DND-41 (cell line): ENCODE data around the gene RNF26.

ENCODE experiments used
- ATAC-seq: fragments of 200-7000 bp; cut with Tn5 transposase; 3 replicates; pipeline ENCODE4 v1.9.1; 2021; ENCODE audit warnings: low read depth; ENCODE audit not compliant: insufficient read depth
- DNase-seq: peaks from one replicate; pipeline ENCODE4 v3.0.0-alpha.2; 2020
- H2AFZ ChIP-seq: 2 replicates; pipeline ENCODE4 v1.6.0; 2012; ENCODE audit warnings: low read depth, low read length
- H3K27ac ChIP-seq: 2 replicates; pipeline ENCODE4 v1.5.1; 2012; ENCODE audit warnings: low read length, inconsistent platforms
- H3K27me3 ChIP-seq: fragments of 200-600 bp; sonication (generic); 2 replicates; pipeline ENCODE4 v1.6.0; 2012; ENCODE audit warnings: low read length, mild to moderate bottlenecking, inconsistent platforms; ENCODE audit not compliant: insufficient read depth, poor library complexity
- H3K36me3 ChIP-seq: 2 replicates; pipeline ENCODE4 v1.5.1; 2012; ENCODE audit warnings: low read length, inconsistent platforms; ENCODE audit not compliant: insufficient read depth
- H3K4me1 ChIP-seq: 2 replicates; pipeline ENCODE4 v1.5.1; 2012; ENCODE audit warnings: mild to moderate bottlenecking, low read length; ENCODE audit not compliant: insufficient read depth
- H3K4me2 ChIP-seq: 2 replicates; pipeline ENCODE4 v1.6.0; 2012; ENCODE audit warnings: mild to moderate bottlenecking, moderate library complexity, low read length, inconsistent platforms; ENCODE audit not compliant: insufficient read depth
- H3K4me3 ChIP-seq, 2 experiments: fragments of 200-600 bp in 1 of 2; shearing (Covaris generic) in 1 of 2; 2 replicates each; pipeline ENCODE4 v1.5.1; 2012 to 2016; ENCODE audit warnings: inconsistent platforms in 2 of 2, low read length in 2 of 2, mild to moderate bottlenecking in 2 of 2, low read depth in 1 of 2, moderate library complexity in 1 of 2
- H3K79me2 ChIP-seq: 2 replicates; pipeline ENCODE4 v1.6.0; 2012; ENCODE audit warnings: low read length, inconsistent platforms; ENCODE audit not compliant: insufficient read depth
- H3K9ac ChIP-seq: 2 replicates; pipeline ENCODE4 v1.6.0; 2012; ENCODE audit warnings: low read depth, mild to moderate bottlenecking, inconsistent platforms, low read length, moderate library complexity
- H3K9me3 ChIP-seq: 2 replicates; pipeline ENCODE4 v1.5.1; 2012; ENCODE audit warnings: low read length, moderate library complexity, mild to moderate bottlenecking, inconsistent platforms; ENCODE audit not compliant: insufficient read depth, severe bottlenecking
- H4K20me1 ChIP-seq: 2 replicates; pipeline ENCODE4 v1.6.0; 2012; ENCODE audit warnings: low read length; ENCODE audit not compliant: insufficient read depth
- EZH2 ChIP-seq: IDR thresholded peaks from 3 replicates; pipeline ENCODE4 v1.6.1; 2012; ENCODE audit warnings: borderline replicate concordance, low read depth, mild to moderate bottlenecking, moderate library complexity, low read length, inconsistent platforms; ENCODE audit not compliant: severe bottlenecking
- TF ChIP-seq, protein P1 (sequence below): IDR thresholded peaks from 2 replicates; pipeline ENCODE4 v1.5.1; 2012; ENCODE audit warnings: borderline replicate concordance, low read length, moderate library complexity, mild to moderate bottlenecking; ENCODE audit not compliant: poor library complexity, severe bottlenecking; ENCODE audit errors: extremely low read depth

The RNF26 gene

DNA sequence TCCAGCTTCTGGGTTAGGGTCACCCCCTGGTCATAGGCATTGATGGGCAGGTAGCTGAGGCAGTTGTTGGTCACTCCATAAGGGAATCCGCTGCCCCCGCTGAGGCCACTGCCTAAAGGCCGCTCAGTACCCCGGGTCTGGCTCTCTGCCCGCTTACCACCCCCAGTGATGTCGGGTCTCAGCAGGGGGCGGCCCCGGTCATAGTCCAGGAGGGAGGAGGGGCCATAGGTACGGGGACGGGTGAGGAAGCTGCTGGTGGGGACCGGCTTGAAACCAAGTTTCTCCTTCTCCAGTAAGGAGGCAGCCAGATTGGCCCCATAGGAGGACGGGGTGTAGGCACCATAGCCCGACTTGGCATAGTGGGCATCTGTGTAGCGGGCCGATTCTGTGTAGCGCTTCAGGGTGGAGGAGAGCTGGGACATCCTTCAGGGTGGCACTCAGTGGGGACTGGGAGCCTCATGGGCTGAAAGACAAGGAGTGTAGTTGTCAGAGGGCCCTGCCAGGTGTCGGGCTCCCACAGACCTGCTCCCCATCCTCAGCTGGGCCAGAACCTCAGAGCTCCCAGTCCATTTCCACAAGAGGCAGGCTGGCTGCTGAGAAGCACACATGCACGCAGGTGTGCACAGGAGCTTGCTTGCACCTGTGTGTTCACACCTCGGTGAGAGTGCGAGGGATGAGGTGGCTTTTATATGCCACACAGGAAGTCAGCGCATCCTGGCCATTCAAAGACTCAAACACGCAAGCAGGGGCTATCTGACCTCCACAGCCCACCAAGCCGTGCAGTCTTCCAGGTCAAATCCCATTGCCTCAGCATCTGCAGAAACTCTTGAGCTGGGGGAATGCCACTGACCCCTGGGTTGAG, 39.0 kb downstream of the RNF26 start:
- Histone ChIP-seq H3K9me3 (no peaks in the 10 kb centered on the region), H3K9ac (no peak overlapping the region), H2AFZ (no peak overlapping the region), H4K20me1 (no peaks in the 10 kb centered on the region), H3K79me2 (no peaks in the 10 kb centered on the region), H3K4me2 (no peak overlapping the region), H3K4me3 (no peak overlapping the region), H3K36me3 (no peaks in the 10 kb centered on the region), H3K4me1 (no peaks in the 10 kb centered on the region), H3K27ac (no peak overlapping the region), H3K27me3 (peaks cover 6% of the 10 kb centered on the region)
- DNase-seq (no peak), ATAC-seq (no peak)
- no peak for TF ChIP-seq EZH2
- TF ChIP-seq, protein P1, sequence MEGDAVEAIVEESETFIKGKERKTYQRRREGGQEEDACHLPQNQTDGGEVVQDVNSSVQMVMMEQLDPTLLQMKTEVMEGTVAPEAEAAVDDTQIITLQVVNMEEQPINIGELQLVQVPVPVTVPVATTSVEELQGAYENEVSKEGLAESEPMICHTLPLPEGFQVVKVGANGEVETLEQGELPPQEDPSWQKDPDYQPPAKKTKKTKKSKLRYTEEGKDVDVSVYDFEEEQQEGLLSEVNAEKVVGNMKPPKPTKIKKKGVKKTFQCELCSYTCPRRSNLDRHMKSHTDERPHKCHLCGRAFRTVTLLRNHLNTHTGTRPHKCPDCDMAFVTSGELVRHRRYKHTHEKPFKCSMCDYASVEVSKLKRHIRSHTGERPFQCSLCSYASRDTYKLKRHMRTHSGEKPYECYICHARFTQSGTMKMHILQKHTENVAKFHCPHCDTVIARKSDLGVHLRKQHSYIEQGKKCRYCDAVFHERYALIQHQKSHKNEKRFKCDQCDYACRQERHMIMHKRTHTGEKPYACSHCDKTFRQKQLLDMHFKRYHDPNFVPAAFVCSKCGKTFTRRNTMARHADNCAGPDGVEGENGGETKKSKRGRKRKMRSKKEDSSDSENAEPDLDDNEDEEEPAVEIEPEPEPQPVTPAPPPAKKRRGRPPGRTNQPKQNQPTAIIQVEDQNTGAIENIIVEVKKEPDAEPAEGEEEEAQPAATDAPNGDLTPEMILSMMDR, result no peak

DNA sequence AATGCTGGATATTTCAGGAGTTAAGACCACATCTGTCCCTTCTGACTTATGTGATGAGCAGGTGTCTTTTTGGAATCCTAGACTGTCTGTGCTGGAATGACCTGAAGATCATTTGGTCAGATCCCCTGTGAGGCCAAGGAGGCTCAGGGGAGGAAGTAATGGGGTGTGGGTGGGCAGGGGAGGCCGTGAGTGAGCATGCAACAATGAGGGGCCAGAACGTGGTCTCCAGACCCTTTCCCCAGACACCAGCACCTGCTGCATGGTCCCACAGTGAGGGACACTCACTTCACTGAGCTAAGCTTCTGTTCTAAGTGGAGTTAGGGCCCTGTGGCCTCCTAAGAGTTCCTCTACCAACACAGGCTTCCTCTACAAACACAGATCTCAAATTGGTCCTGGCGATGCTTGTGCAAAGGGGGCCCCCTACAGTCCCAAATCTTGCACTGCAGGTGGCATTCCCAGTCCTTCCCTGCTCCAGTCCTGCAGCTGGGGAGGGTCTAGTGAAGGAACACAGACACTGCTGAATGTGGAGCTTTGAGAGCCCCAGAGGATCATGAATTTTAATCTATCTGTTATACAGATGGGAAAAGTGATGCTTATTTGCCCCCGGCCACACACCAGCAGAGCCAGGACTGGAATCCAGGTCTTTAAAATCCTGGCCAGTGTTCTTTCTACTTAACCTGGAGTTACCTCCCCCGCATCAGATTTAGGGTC, 39.7 kb downstream of the RNF26 start:
- H3K79me2 ChIP-seq, result no peaks in the 10 kb centered on the region
- DNase-seq (peak; percentile 49), ATAC-seq (peak; percentile 61)
- H3K36me3 ChIP-seq, result no peaks in the 10 kb centered on the region
- H2AFZ ChIP-seq, result no peak overlapping the region
- H3K4me2 ChIP-seq, result no peak overlapping the region
- H3K9me3 ChIP-seq, result no peaks in the 10 kb centered on the region
- H3K27ac ChIP-seq, result no peak overlapping the region
- no peaks in the 10 kb centered on the region for H4K20me1 ChIP-seq
- no peaks in the 10 kb centered on the region for H3K27me3 ChIP-seq
- no peak overlapping the region for H3K4me3 ChIP-seq
- H3K9ac ChIP-seq, result no peak overlapping the region
- no peaks in the 10 kb centered on the region for H3K4me1 ChIP-seq
- TF ChIP-seq, protein P1, result peak; percentile 81
- TF ChIP-seq EZH2, result no peak

- no peaks in the 10 kb centered on the region for H3K4me1 ChIP-seq
- no peaks in the 10 kb centered on the region for H3K79me2 ChIP-seq
- H3K4me2 ChIP-seq, result no peak overlapping the region
- no peaks in the 10 kb centered on the region for H4K20me1 ChIP-seq
- H3K4me3 ChIP-seq, result no peak overlapping the region
- no peak overlapping the region for H3K27ac ChIP-seq
- no peak for TF ChIP-seq EZH2
- TF ChIP-seq, protein P1, result no peak
- H3K36me3 ChIP-seq, result no peaks in the 10 kb centered on the region
- peaks cover 4% of the 10 kb centered on the region for H3K27me3 ChIP-seq
- H2AFZ ChIP-seq, result no peak overlapping the region
- no peak overlapping the region for H3K9ac ChIP-seq
- H3K9me3 ChIP-seq, result no peaks in the 10 kb centered on the region
- DNase-seq, result no peak
- no peak for ATAC-seq
Observed at GRCh38 chr11:119374632-119375336, 40.5 kb downstream of the RNF26 start.
